SU-DHL-6 (cell line): ENCODE measurements around the gene ARHGEF38.
"Not testable (repeated sequence)": the region's sequence is repeated elsewhere in the genome, so short reads cannot be mapped to it uniquely, and the experiment has no call there.

Experiments used
- H2AFZ ChIP-seq: fragments of 200-600 bp; sonication (generic); 2 replicates; pipeline ENCODE4 v1.6.1; 2014; ENCODE audit warnings: low read depth, mild to moderate bottlenecking, moderate library complexity, mixed read lengths, antibody characterized with exemption, low read length; ENCODE audit not compliant: severe bottlenecking
- H3F3A ChIP-seq: fragments of 200-600 bp; shearing (Covaris generic); 2 replicates; pipeline ENCODE4 v1.6.0; 2016; ENCODE audit warnings: antibody characterized with exemption, mild to moderate bottlenecking; ENCODE audit not compliant: insufficient read depth
- H3K27ac ChIP-seq: fragments of 200-600 bp; sonication (generic); 2 replicates; pipeline ENCODE4 v1.5.1; 2016; ENCODE audit warnings: low read depth, mild to moderate bottlenecking, low read length, moderate library complexity, mixed read lengths
- H3K27me3 ChIP-seq: fragments of 200-600 bp; sonication (generic), shearing (Covaris generic); 2 replicates; pipeline ENCODE4 v1.6.0; 2014; ENCODE audit warnings: mild to moderate bottlenecking, low read length
- H3K36me3 ChIP-seq: fragments of 200-600 bp; sonication (generic); 2 replicates; pipeline ENCODE4 v1.6.1; 2014; ENCODE audit warnings: mild to moderate bottlenecking, low read length, mixed read lengths
- H3K4me2 ChIP-seq: fragments of 300-600, 200-600 bp; shearing (Covaris generic), sonication (generic); 2 replicates; pipeline ENCODE4 v1.6.0; 2014; ENCODE audit warnings: low read length, low read depth, mild to moderate bottlenecking; ENCODE audit not compliant: poor library complexity, severe bottlenecking
- H3K4me3 ChIP-seq: fragments of 200-600 bp; sonication (generic); 2 replicates; pipeline ENCODE4 v1.5.1; 2014; ENCODE audit warnings: antibody characterized with exemption, low read length, mild to moderate bottlenecking, mixed read lengths; ENCODE audit not compliant: insufficient read depth, poor library complexity, severe bottlenecking
- H3K79me2 ChIP-seq: fragments of 200-600 bp; sonication (generic); 2 replicates; pipeline ENCODE4 v1.6.1; 2014; ENCODE audit warnings: mild to moderate bottlenecking, low read length, moderate library complexity; ENCODE audit not compliant: insufficient read depth
- H3K9ac ChIP-seq: fragments of 200-600 bp; sonication (generic); 2 replicates; pipeline ENCODE4 v1.7.0; 2014; ENCODE audit warnings: mild to moderate bottlenecking, low read length
- H3K9me2 ChIP-seq: fragments of 200-600 bp; sonication (generic); replicated peaks from 2 replicates; pipeline ENCODE4 v1.6.1; 2014; ENCODE audit warnings: low read length; ENCODE audit not compliant: insufficient read depth
- H3K9me3 ChIP-seq: fragments of 200-600 bp; sonication (generic); 2 replicates; pipeline ENCODE4 v1.6.1; 2014; ENCODE audit warnings: low read length, mixed read lengths; ENCODE audit not compliant: insufficient read depth
- H4K20me1 ChIP-seq: fragments of 200-600 bp; sonication (generic); 2 replicates; pipeline ENCODE4 v1.6.1; 2014; ENCODE audit warnings: low read depth, mild to moderate bottlenecking, antibody characterized with exemption, low read length, moderate library complexity, mixed read lengths
- CTCF ChIP-seq: fragments of 200-600 bp; sonication (generic); IDR thresholded peaks from one replicate; pipeline ENCODE4 v1.5.1; 2017; ENCODE audit warnings: antibody characterized with exemption, mild to moderate bottlenecking, low read length, moderate library complexity; ENCODE audit not compliant: insufficient read depth, poor library complexity, severe bottlenecking
- EZH2phosphoT487 ChIP-seq: fragments of 200-600 bp; sonication (generic), shearing (Covaris generic); conservative IDR thresholded peaks from 2 replicates; pipeline ENCODE4 v1.6.1; 2018; ENCODE audit warnings: mild to moderate bottlenecking, antibody characterized with exemption, low read length, moderate library complexity, mixed read lengths

Gene ARHGEF38

GRCh38 chr4:105719204-105719603 lies 166.8 kb downstream of the ARHGEF38 start:
- Histone ChIP-seq H3K79me2 (no peaks in the 10 kb centered on the region), H3K4me3 (no peak overlapping the region), H2AFZ (no peak overlapping the region), H3K9ac (no peak overlapping the region), H3K27me3 (no peaks in the 10 kb centered on the region), H3F3A (no peaks in the 10 kb centered on the region), H3K27ac (no peak overlapping the region), H3K36me3 (no peaks in the 10 kb centered on the region), H3K9me3 (no peaks in the 10 kb centered on the region), H4K20me1 (no peaks in the 10 kb centered on the region), H3K4me2 (no peak overlapping the region), H3K9me2 (no peaks in the 10 kb centered on the region)
- TF ChIP-seq CTCF, result no peak
- no peak for TF ChIP-seq EZH2phosphoT487

DNA sequence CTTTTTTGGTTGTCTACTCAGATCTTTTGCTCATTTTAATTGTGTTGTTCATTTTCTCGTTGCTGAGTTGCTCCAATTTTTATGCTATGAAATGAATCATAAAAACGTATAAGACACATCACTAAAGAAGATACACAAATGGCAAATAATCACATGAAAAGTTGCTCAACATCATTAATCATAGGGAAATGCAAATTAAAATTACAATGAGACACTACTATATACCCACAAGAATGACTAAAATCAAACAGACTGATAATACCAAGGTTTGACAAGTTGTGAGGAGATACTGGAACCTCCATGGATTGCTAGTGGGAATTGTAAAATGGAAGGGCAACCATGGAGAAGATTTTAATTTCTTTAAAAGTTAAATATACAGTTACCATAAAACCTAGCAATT lies 173.2 kb downstream of the ARHGEF38 start:
- no peaks in the 10 kb centered on the region for H3K9me3 ChIP-seq
- H3K9ac ChIP-seq, result no peak overlapping the region
- H3K9me2 ChIP-seq, result no peaks in the 10 kb centered on the region
- H4K20me1 ChIP-seq, result no peaks in the 10 kb centered on the region
- no peak overlapping the region for H2AFZ ChIP-seq
- no peaks in the 10 kb centered on the region for H3K36me3 ChIP-seq
- TF ChIP-seq EZH2phosphoT487 (no peak), CTCF (no peak)
- H3K4me3 ChIP-seq, result no peak overlapping the region
- H3K4me2 ChIP-seq, result no peak overlapping the region
- H3K79me2 ChIP-seq, result no peaks in the 10 kb centered on the region
- no peak overlapping the region for H3K27ac ChIP-seq
- no peaks in the 10 kb centered on the region for H3F3A ChIP-seq
- H3K27me3 ChIP-seq, result no peaks in the 10 kb centered on the region

GRCh38 chr4:105729895-105730294 lies 177.5 kb downstream of the ARHGEF38 start:
- H3K4me2 ChIP-seq, H3K79me2 ChIP-seq, H3K9me2 ChIP-seq, H3K27me3 ChIP-seq, H3K4me3 ChIP-seq, H4K20me1 ChIP-seq, H3F3A ChIP-seq, H3K36me3 ChIP-seq, H3K9ac ChIP-seq, H3K27ac ChIP-seq, H3K9me3 ChIP-seq, H2AFZ ChIP-seq: not testable (repeated sequence)
